ENCODE results near the gene RSL24D1. TPM values are rescaled to one million over a fixed set of nuclear protein-coding genes. Genes with fewer than 3 reads are reported as not detected.

The RSL24D1 gene
- total and polyA plus RNA-seq, 9 of the 15 experiments (the other 6 are each of a cell fraction or from before 2014, with no cell fraction given): 133 to 324 (median 223) TPM

DNA sequence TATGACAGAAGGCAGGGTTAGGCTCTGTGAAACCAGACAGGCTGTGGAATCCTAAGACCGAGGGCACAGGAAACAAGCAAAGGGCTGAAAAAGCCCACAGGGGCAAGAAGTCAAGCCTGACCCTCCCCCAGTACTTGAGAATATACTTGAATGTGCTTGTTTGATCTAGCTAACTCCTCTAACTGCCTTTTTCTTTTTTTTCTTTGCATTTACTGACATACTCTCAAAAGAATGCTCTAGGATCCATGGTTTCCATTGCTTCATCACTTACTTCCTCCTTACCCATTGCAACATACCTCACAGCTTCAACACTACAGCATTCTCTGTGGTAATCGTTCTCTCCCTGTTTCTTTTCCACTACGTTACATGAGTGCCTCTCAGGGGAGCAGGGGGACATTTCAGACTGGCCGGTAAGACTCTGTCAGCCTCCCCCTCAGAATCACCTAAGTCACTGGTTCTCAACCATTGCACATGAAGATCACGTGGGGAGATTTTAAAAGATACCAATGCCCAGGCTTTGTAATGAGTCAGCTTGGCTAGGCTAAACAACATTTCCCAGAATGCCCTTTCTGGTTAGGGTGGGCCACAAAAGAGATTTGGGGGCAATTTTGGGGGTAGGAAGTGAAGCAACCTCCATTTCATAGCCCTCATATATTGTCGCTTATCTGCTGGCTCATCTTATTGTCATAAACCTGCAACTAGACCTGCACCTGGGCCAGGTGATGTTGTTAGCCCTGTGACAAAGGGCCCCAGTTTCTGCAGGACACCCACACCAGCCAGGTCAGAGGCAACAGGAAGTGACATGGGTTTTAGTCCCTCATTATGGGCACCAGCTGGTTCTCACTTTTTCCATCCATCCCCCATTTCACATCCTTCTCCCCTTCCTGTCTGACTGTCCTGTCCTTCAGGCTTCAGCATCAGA, 24.6 kb upstream of the RSL24D1 start (continued):
- TF ChIP-seq, protein P1, sequence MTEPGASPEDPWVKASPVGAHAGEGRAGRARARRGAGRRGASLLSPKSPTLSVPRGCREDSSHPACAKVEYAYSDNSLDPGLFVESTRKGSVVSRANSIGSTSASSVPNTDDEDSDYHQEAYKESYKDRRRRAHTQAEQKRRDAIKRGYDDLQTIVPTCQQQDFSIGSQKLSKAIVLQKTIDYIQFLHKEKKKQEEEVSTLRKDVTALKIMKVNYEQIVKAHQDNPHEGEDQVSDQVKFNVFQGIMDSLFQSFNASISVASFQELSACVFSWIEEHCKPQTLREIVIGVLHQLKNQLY (CRISPR knock-in tag; conservative IDR thresholded peaks at IDR 0.05): no peak
- no peak; the same call in none of the 2 replicates for TF ChIP-seq POLR2AphosphoS5 (IDR thresholded peaks at IDR 0.05; ENCODE audit: control insufficient read depth, insufficient read depth, low read depth, low read length)
- TF ChIP-seq TCF7 (IDR thresholded peaks at IDR 0.05; ENCODE audit: borderline replicate concordance): no peak
- no peak for TF ChIP-seq ETV5 (CRISPR knock-in tag; IDR thresholded peaks at IDR 0.05; ENCODE audit: low read depth)
- peak in 1 of 2 experiments; percentile 31; a peak in 1 of 4 replicates for TF ChIP-seq ETV6 (IDR thresholded peaks at IDR 0.05; ENCODE audit: borderline replicate concordance in 1 of 2, low read depth in 2 of 2, low read length in 1 of 2)
- TF ChIP-seq ETV6 (CRISPR knock-in tag; IDR thresholded peaks at IDR 0.05; ENCODE audit: borderline replicate concordance): no peak
- TF ChIP-seq, protein P2, sequence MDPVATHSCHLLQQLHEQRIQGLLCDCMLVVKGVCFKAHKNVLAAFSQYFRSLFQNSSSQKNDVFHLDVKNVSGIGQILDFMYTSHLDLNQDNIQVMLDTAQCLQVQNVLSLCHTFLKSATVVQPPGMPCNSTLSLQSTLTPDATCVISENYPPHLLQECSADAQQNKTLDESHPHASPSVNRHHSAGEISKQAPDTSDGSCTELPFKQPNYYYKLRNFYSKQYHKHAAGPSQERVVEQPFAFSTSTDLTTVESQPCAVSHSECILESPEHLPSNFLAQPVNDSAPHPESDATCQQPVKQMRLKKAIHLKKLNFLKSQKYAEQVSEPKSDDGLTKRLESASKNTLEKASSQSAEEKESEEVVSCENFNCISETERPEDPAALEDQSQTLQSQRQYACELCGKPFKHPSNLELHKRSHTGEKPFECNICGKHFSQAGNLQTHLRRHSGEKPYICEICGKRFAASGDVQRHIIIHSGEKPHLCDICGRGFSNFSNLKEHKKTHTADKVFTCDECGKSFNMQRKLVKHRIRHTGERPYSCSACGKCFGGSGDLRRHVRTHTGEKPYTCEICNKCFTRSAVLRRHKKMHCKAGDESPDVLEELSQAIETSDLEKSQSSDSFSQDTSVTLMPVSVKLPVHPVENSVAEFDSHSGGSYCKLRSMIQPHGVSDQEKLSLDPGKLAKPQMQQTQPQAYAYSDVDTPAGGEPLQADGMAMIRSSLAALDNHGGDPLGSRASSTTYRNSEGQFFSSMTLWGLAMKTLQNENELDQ (CRISPR knock-in tag; IDR thresholded peaks at IDR 0.05; ENCODE audit: borderline replicate concordance): no peak
- TF ChIP-seq, protein P3, sequence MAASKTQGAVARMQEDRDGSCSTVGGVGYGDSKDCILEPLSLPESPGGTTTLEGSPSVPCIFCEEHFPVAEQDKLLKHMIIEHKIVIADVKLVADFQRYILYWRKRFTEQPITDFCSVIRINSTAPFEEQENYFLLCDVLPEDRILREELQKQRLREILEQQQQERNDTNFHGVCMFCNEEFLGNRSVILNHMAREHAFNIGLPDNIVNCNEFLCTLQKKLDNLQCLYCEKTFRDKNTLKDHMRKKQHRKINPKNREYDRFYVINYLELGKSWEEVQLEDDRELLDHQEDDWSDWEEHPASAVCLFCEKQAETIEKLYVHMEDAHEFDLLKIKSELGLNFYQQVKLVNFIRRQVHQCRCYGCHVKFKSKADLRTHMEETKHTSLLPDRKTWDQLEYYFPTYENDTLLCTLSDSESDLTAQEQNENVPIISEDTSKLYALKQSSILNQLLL (CRISPR knock-in tag; IDR thresholded peaks at IDR 0.05; ENCODE audit: borderline replicate concordance): no peak
- TF ChIP-seq ZNF507 (tag; conservative IDR thresholded peaks at IDR 0.05): no peak
- TF ChIP-seq HNRNPL (IDR thresholded peaks at IDR 0.05; ENCODE audit: low read depth, low read length): no peak
- 0 out of 2 replicates have a peak, but pooled peaks have one; percentile 17 for TF ChIP-seq MEF2D (tag; conservative IDR thresholded peaks at IDR 0.05; ENCODE audit: low read depth)
- TF ChIP-seq, protein P4, sequence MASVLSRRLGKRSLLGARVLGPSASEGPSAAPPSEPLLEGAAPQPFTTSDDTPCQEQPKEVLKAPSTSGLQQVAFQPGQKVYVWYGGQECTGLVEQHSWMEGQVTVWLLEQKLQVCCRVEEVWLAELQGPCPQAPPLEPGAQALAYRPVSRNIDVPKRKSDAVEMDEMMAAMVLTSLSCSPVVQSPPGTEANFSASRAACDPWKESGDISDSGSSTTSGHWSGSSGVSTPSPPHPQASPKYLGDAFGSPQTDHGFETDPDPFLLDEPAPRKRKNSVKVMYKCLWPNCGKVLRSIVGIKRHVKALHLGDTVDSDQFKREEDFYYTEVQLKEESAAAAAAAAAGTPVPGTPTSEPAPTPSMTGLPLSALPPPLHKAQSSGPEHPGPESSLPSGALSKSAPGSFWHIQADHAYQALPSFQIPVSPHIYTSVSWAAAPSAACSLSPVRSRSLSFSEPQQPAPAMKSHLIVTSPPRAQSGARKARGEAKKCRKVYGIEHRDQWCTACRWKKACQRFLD (CRISPR knock-in tag; IDR thresholded peaks at IDR 0.05): peak; percentile 75; the same call in 1 of the 2 replicates
- TF ChIP-seq, protein P5, sequence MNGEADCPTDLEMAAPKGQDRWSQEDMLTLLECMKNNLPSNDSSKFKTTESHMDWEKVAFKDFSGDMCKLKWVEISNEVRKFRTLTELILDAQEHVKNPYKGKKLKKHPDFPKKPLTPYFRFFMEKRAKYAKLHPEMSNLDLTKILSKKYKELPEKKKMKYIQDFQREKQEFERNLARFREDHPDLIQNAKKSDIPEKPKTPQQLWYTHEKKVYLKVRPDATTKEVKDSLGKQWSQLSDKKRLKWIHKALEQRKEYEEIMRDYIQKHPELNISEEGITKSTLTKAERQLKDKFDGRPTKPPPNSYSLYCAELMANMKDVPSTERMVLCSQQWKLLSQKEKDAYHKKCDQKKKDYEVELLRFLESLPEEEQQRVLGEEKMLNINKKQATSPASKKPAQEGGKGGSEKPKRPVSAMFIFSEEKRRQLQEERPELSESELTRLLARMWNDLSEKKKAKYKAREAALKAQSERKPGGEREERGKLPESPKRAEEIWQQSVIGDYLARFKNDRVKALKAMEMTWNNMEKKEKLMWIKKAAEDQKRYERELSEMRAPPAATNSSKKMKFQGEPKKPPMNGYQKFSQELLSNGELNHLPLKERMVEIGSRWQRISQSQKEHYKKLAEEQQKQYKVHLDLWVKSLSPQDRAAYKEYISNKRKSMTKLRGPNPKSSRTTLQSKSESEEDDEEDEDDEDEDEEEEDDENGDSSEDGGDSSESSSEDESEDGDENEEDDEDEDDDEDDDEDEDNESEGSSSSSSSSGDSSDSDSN (IDR thresholded peaks at IDR 0.05; ENCODE audit: borderline replicate concordance in 1 of 2, low read depth in 2 of 2, low read length in 2 of 2): no peak
- peak; percentile 66; the same call in 1 of the 2 replicates for TF ChIP-seq ZNF134 (CRISPR knock-in tag; conservative IDR thresholded peaks at IDR 0.05)
- no peak for TF ChIP-seq ZC3H4 (CRISPR knock-in tag; IDR thresholded peaks at IDR 0.05; ENCODE audit: borderline replicate concordance)
- no peak for TF ChIP-seq ZKSCAN3 (CRISPR knock-in tag; IDR thresholded peaks at IDR 0.05)
- TF ChIP-seq MAFG (tag; conservative IDR thresholded peaks at IDR 0.05): no peak

Data from K562 (cell line).